ENCODE data around the gene CCDC122.
A peak's percentile ranks its signal among the peaks of the same experiment; 100 is the strongest.

GRCh38 chr13:43905435-43906031 lies 26.0 kb upstream of the CCDC122 start:
- peak; percentile 66 to 94 (median 82) for TF ChIP-seq CTCF (IDR thresholded peaks at IDR 0.05)
- TF ChIP-seq POLR2A (IDR thresholded peaks at IDR 0.05): no peak
